DOHH2 (cell line): ENCODE data around the gene CTAGE1.

Experiments used
- EZH2phosphoT487 ChIP-seq: fragments of 200-600 bp; sonication (generic); IDR thresholded peaks from 2 replicates; pipeline ENCODE4 v1.6.1; 2017; ENCODE audit warnings: borderline replicate concordance, mild to moderate bottlenecking, antibody characterized with exemption, low read length, moderate library complexity, mixed read lengths
- TF ChIP-seq, protein P1 (sequence below): fragments of 200-600 bp; sonication (generic); IDR thresholded peaks from one replicate; pipeline ENCODE4 v1.5.1; 2014; ENCODE audit warnings: antibody characterized with exemption, mild to moderate bottlenecking, low read depth, low read length; ENCODE audit not compliant: poor library complexity, severe bottlenecking

GRCh38 chr18:22456116-22456480 lies 38.4 kb upstream of the CTAGE1 start:
- TF ChIP-seq, protein P1, sequence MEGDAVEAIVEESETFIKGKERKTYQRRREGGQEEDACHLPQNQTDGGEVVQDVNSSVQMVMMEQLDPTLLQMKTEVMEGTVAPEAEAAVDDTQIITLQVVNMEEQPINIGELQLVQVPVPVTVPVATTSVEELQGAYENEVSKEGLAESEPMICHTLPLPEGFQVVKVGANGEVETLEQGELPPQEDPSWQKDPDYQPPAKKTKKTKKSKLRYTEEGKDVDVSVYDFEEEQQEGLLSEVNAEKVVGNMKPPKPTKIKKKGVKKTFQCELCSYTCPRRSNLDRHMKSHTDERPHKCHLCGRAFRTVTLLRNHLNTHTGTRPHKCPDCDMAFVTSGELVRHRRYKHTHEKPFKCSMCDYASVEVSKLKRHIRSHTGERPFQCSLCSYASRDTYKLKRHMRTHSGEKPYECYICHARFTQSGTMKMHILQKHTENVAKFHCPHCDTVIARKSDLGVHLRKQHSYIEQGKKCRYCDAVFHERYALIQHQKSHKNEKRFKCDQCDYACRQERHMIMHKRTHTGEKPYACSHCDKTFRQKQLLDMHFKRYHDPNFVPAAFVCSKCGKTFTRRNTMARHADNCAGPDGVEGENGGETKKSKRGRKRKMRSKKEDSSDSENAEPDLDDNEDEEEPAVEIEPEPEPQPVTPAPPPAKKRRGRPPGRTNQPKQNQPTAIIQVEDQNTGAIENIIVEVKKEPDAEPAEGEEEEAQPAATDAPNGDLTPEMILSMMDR, result no peak
- TF ChIP-seq EZH2phosphoT487, result no peak
